K562 (cell line): ENCODE data around the gene GAPDH. TPM values are rescaled to one million over a fixed set of nuclear protein-coding genes. Genes with fewer than 3 reads are reported as not detected.

Source experiments
- ARHGAP35 ChIP-seq: fragments of 450-650 bp; IDR thresholded peaks from 2 replicates; pipeline ENCODE4 v1.6.1; 2018; ENCODE audit not compliant: partially characterized antibody
- CEBPB ChIP-seq: fragments of 450-650 bp; IDR thresholded peaks from 2 replicates; pipeline ENCODE4 v1.6.1; 2016; ENCODE audit warnings: missing genetic modification characterization, missing compliant biosample characterization
- CXXC5 ChIP-seq: fragments of 250-450 bp; sonication (Bioruptor Pico); IDR thresholded peaks from 2 replicates; pipeline ENCODE4 v1.8.0; 2022; ENCODE audit warnings: inconsistent platforms, mild to moderate bottlenecking, moderate library complexity
- E2F6 ChIP-seq, 2 experiments: IDR thresholded peaks; 2 replicates each; pipeline ENCODE4 v1.6.1; 2011; ENCODE audit warnings: borderline replicate concordance in 1 of 2, control low read depth in 1 of 2, low read depth in 1 of 2, low read length in 1 of 2, mild to moderate bottlenecking in 1 of 2, mixed read lengths in 1 of 2, moderate library complexity in 1 of 2; ENCODE audit not compliant: insufficient read depth in 1 of 2, insufficient read length in 1 of 2, poor library complexity in 1 of 2, severe bottlenecking in 1 of 2; ENCODE audit errors: extremely low read depth in 1 of 2
- FOXJ3 ChIP-seq: sonication (generic); formaldehyde crosslinking; IDR thresholded peaks from 2 replicates; pipeline ENCODE4 v1.4.0; 2020; ENCODE audit warnings: mild to moderate bottlenecking, missing genetic modification reagents
- FOXK1 ChIP-seq: sonication (generic); formaldehyde crosslinking; IDR thresholded peaks from 2 replicates; pipeline ENCODE4 v1.8.0; 2022; ENCODE audit warnings: missing genetic modification reagents, mild to moderate bottlenecking, borderline replicate concordance
- HNRNPK ChIP-seq: fragments of 200-400 bp; formaldehyde crosslinking; IDR thresholded peaks from one replicate; pipeline ENCODE4 v1.6.1; 2018; ENCODE audit warnings: mild to moderate bottlenecking, low read depth, low read length; ENCODE audit not compliant: poor library complexity, severe bottlenecking
- LARP7 ChIP-seq: fragments of 450-650 bp; IDR thresholded peaks from 2 replicates; pipeline ENCODE4 v1.6.1; 2016
- MBD2 ChIP-seq: sonication (generic); IDR thresholded peaks from 2 replicates; pipeline ENCODE4 v1.6.1; 2016; ENCODE audit warnings: low read depth, borderline replicate concordance
- MIER1 ChIP-seq: fragments of 450-650 bp; IDR thresholded peaks from 2 replicates; pipeline ENCODE4 v1.6.1; 2016; ENCODE audit warnings: antibody characterized with exemption, mild to moderate bottlenecking, low read depth
- NR1H2 ChIP-seq: sonication (generic); formaldehyde crosslinking; IDR thresholded peaks from 2 replicates; pipeline ENCODE4 v1.4.0; 2020; ENCODE audit warnings: mild to moderate bottlenecking, missing genetic modification reagents
- NR3C1 ChIP-seq: sonication (generic); formaldehyde crosslinking; IDR thresholded peaks from 2 replicates; pipeline ENCODE4 v1.8.1; 2022; ENCODE audit warnings: missing genetic modification reagents
- SLC30A9 ChIP-seq: fragments of 250-450 bp; sonication (Bioruptor Pico); IDR thresholded peaks from 2 replicates; pipeline ENCODE4 v1.8.0; 2022; ENCODE audit warnings: mild to moderate bottlenecking, moderate library complexity
- SUPT5H ChIP-seq: fragments of 450-650 bp; IDR thresholded peaks from 2 replicates; pipeline ENCODE4 v1.6.1; 2016
- XRCC4 ChIP-seq: IDR thresholded peaks from one replicate; pipeline ENCODE4 v1.6.1; 2011; ENCODE audit not compliant: insufficient read depth, insufficient read length; ENCODE audit errors: extremely low read depth
- ZNF280A ChIP-seq: fragments of 450-650 bp; IDR thresholded peaks from 2 replicates; pipeline ENCODE4 v1.6.1; 2018; ENCODE audit warnings: mild to moderate bottlenecking, low read depth; ENCODE audit not compliant: partially characterized antibody
- ZNF76 ChIP-seq: fragments of 250-450 bp; sonication (Bioruptor Pico); IDR thresholded peaks from 2 replicates; pipeline ENCODE4 v1.4.0; 2020; ENCODE audit warnings: mild to moderate bottlenecking, moderate library complexity, borderline replicate concordance
- polyA plus RNA-seq, 8 experiments: library from polyadenylated mRNA; depleted of rRNA in 4 of 8; stranded (reverse) in 5 of 8; unstranded in 3 of 8; fragments of >200 nt; fragmentation: Nextera tagmentation in 2 of 8; fragmentation: Illumina TruSeq in 1 of 8; extraction: Ambion mirVana in 2 of 8; extraction: Trizol in 1 of 8; gene quantifications; 2 replicates each; pipeline versions ENCODE4 v1.2.1 to v1.2.3, GENCODE V29; 2011 to 2014; ENCODE audit warnings: inconsistent platforms in 1 of 8, missing spikeins in 1 of 8
- total RNA-seq, 7 experiments: library from RNA; depleted of rRNA in 6 of 7; stranded (reverse); fragments of >200 nt in 6 of 7; fragmentation: Illumina TruSeq in 2 of 7; extraction: Trizol in 2 of 7; gene quantifications; 2 replicates each; pipeline versions ENCODE4 v1.2.1 to v1.2.3, GENCODE V29; 2011 to 2021; ENCODE audit warnings: low replicate concordance in 1 of 7
- TF ChIP-seq, protein P1 (sequence below): fragments of 450-650 bp; IDR thresholded peaks from 2 replicates; pipeline ENCODE4 v1.6.1; 2016; ENCODE audit warnings: low read depth

GAPDH gene
- total and polyA plus RNA-seq, 9 of the 15 experiments (the other 6 are each of a cell fraction or from before 2014, with no cell fraction given), result 2,206 to 6,793 (median 4,217) TPM

GRCh38 chr12:6534945-6535696, 804 bp downstream of the GAPDH start (continued):
- TF ChIP-seq LARP7 (no peak), FOXK1 (no peak), SLC30A9 (CRISPR knock-in tag) (no peak), HNRNPK (no peak), ARHGAP35 (no peak), MBD2 (no peak), CEBPB (tag) (no peak), ZNF280A (no peak), MIER1 (no peak), NR3C1 (CRISPR knock-in tag) (no peak), SUPT5H (peak; percentile 21; the same call in 1 of the 2 replicates), XRCC4 (no peak), ZNF76 (no peak), E2F6 (IDR thresholded peaks at IDR 0.05; ENCODE audit: borderline replicate concordance in 1 of 2, extremely low read depth in 1 of 2, insufficient read depth in 1 of 2, insufficient read length in 1 of 2, low read depth in 1 of 2, low read length in 1 of 2, poor library complexity in 1 of 2, severe bottlenecking in 1 of 2) (peak in 1 of 2 experiments; percentile 37), NR1H2 (CRISPR knock-in tag) (no peak), FOXJ3 (CRISPR knock-in tag) (no peak), CXXC5 (no peak)
- TF ChIP-seq, protein P1, sequence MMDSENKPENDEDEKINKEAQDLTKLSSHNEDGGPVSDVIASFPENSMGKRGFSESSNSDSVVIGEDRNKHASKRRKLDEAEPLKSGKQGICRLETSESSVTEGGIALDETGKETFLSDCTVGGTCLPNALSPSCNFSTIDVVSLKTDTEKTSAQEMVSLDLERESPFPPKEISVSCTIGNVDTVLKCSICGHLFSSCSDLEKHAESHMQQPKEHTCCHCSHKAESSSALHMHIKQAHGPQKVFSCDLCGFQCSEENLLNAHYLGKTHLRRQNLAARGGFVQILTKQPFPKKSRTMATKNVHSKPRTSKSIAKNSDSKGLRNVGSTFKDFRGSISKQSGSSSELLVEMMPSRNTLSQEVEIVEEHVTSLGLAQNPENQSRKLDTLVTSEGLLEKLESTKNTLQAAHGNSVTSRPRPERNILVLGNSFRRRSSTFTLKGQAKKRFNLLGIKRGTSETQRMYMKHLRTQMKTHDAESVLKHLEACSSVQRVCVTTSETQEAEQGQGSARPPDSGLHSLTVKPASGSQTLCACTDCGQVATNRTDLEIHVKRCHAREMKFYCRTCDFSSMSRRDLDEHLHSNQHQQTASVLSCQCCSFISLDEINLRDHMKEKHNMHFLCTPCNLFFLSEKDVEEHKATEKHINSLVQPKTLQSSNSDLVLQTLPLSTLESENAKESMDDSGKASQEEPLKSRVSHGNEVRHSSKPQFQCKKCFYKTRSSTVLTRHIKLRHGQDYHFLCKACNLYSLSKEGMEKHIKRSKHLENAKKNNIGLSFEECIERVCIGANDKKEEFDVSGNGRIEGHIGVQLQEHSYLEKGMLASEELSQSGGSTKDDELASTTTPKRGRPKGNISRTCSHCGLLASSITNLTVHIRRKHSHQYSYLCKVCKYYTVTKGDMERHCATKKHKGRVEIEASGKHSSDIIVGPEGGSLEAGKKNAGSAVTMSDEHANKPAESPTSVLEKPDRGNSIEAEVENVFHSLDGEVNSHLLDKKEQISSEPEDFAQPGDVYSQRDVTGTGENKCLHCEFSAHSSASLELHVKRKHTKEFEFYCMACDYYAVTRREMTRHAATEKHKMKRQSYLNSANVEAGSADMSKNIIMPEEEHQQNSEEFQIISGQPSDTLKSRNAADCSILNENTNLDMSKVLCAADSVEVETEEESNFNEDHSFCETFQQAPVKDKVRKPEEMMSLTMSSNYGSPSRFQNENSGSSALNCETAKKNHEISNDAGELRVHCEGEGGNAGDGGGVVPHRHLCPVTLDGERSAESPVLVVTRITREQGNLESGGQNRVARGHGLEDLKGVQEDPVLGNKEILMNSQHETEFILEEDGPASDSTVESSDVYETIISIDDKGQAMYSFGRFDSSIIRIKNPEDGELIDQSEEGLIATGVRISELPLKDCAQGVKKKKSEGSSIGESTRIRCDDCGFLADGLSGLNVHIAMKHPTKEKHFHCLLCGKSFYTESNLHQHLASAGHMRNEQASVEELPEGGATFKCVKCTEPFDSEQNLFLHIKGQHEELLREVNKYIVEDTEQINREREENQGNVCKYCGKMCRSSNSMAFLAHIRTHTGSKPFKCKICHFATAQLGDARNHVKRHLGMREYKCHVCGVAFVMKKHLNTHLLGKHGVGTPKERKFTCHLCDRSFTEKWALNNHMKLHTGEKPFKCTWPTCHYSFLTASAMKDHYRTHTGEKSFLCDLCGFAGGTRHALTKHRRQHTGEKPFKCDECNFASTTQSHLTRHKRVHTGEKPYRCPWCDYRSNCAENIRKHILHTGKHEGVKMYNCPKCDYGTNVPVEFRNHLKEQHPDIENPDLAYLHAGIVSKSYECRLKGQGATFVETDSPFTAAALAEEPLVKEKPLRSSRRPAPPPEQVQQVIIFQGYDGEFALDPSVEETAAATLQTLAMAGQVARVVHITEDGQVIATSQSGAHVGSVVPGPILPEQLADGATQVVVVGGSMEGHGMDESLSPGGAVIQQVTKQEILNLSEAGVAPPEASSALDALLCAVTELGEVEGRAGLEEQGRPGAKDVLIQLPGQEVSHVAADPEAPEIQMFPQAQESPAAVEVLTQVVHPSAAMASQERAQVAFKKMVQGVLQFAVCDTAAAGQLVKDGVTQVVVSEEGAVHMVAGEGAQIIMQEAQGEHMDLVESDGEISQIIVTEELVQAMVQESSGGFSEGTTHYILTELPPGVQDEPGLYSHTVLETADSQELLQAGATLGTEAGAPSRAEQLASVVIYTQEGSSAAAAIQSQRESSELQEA, result no peak
